DND-41 (cell line): ENCODE data around the gene PPP1R14C.

Experiments
- ATAC-seq: fragments of 200-7000 bp; cut with Tn5 transposase; 3 replicates; pipeline ENCODE4 v1.9.1; 2021; ENCODE audit warnings: low read depth; ENCODE audit not compliant: insufficient read depth
- DNase-seq: peaks from one replicate; pipeline ENCODE4 v3.0.0-alpha.2; 2020
- H2AFZ ChIP-seq: 2 replicates; pipeline ENCODE4 v1.6.0; 2012; ENCODE audit warnings: low read depth, low read length
- H3K27ac ChIP-seq: 2 replicates; pipeline ENCODE4 v1.5.1; 2012; ENCODE audit warnings: low read length, inconsistent platforms
- H3K27me3 ChIP-seq: fragments of 200-600 bp; sonication (generic); 2 replicates; pipeline ENCODE4 v1.6.0; 2012; ENCODE audit warnings: low read length, mild to moderate bottlenecking, inconsistent platforms; ENCODE audit not compliant: insufficient read depth, poor library complexity
- H3K36me3 ChIP-seq: 2 replicates; pipeline ENCODE4 v1.5.1; 2012; ENCODE audit warnings: low read length, inconsistent platforms; ENCODE audit not compliant: insufficient read depth
- H3K4me1 ChIP-seq: 2 replicates; pipeline ENCODE4 v1.5.1; 2012; ENCODE audit warnings: mild to moderate bottlenecking, low read length; ENCODE audit not compliant: insufficient read depth
- H3K4me2 ChIP-seq: 2 replicates; pipeline ENCODE4 v1.6.0; 2012; ENCODE audit warnings: mild to moderate bottlenecking, moderate library complexity, low read length, inconsistent platforms; ENCODE audit not compliant: insufficient read depth
- H3K4me3 ChIP-seq, 2 experiments: fragments of 200-600 bp in 1 of 2; shearing (Covaris generic) in 1 of 2; 2 replicates each; pipeline ENCODE4 v1.5.1; 2012 to 2016; ENCODE audit warnings: inconsistent platforms in 2 of 2, low read length in 2 of 2, mild to moderate bottlenecking in 2 of 2, low read depth in 1 of 2, moderate library complexity in 1 of 2
- H3K79me2 ChIP-seq: 2 replicates; pipeline ENCODE4 v1.6.0; 2012; ENCODE audit warnings: low read length, inconsistent platforms; ENCODE audit not compliant: insufficient read depth
- H3K9ac ChIP-seq: 2 replicates; pipeline ENCODE4 v1.6.0; 2012; ENCODE audit warnings: low read depth, mild to moderate bottlenecking, inconsistent platforms, low read length, moderate library complexity
- H3K9me3 ChIP-seq: 2 replicates; pipeline ENCODE4 v1.5.1; 2012; ENCODE audit warnings: low read length, moderate library complexity, mild to moderate bottlenecking, inconsistent platforms; ENCODE audit not compliant: insufficient read depth, severe bottlenecking
- H4K20me1 ChIP-seq: 2 replicates; pipeline ENCODE4 v1.6.0; 2012; ENCODE audit warnings: low read length; ENCODE audit not compliant: insufficient read depth
- EZH2 ChIP-seq: IDR thresholded peaks from 3 replicates; pipeline ENCODE4 v1.6.1; 2012; ENCODE audit warnings: borderline replicate concordance, low read depth, mild to moderate bottlenecking, moderate library complexity, low read length, inconsistent platforms; ENCODE audit not compliant: severe bottlenecking
- TF ChIP-seq, protein P1 (sequence below): IDR thresholded peaks from 2 replicates; pipeline ENCODE4 v1.5.1; 2012; ENCODE audit warnings: borderline replicate concordance, low read length, moderate library complexity, mild to moderate bottlenecking; ENCODE audit not compliant: poor library complexity, severe bottlenecking; ENCODE audit errors: extremely low read depth

Gene PPP1R14C

DNA sequence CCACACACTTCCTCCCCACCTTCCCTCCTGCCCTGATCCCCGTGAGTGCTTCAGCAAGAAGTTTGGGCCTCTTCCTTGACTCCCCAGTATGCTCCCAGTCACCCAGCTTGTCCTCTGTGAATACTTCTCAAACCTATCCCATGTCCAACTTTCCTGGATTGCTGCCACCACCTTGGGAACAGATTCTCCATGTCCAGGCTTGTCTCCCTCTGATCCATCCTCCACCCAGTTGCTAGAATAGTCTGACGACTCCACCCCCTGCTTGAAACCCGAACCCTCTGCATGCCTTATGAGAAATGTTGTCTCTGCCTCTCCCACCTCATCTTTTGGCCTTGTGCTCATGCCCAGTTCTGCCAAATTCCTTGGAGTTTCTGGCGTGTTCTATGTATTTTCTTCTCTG lies 108.0 kb downstream of the PPP1R14C start:
- Histone ChIP-seq H3K9me3 (no peaks in the 10 kb centered on the region), H3K4me1 (no peaks in the 10 kb centered on the region), H3K27me3 (peaks cover 6% of the 10 kb centered on the region), H3K79me2 (no peaks in the 10 kb centered on the region), H4K20me1 (no peaks in the 10 kb centered on the region), H3K9ac (no peak overlapping the region), H3K27ac (no peak overlapping the region), H3K36me3 (no peaks in the 10 kb centered on the region), H2AFZ (no peak overlapping the region), H3K4me2 (no peak overlapping the region), H3K4me3 (no peak overlapping the region)
- DNase-seq, result no peak
- TF ChIP-seq, protein P1, sequence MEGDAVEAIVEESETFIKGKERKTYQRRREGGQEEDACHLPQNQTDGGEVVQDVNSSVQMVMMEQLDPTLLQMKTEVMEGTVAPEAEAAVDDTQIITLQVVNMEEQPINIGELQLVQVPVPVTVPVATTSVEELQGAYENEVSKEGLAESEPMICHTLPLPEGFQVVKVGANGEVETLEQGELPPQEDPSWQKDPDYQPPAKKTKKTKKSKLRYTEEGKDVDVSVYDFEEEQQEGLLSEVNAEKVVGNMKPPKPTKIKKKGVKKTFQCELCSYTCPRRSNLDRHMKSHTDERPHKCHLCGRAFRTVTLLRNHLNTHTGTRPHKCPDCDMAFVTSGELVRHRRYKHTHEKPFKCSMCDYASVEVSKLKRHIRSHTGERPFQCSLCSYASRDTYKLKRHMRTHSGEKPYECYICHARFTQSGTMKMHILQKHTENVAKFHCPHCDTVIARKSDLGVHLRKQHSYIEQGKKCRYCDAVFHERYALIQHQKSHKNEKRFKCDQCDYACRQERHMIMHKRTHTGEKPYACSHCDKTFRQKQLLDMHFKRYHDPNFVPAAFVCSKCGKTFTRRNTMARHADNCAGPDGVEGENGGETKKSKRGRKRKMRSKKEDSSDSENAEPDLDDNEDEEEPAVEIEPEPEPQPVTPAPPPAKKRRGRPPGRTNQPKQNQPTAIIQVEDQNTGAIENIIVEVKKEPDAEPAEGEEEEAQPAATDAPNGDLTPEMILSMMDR, result no peak
- TF ChIP-seq EZH2, result no peak
- ATAC-seq, result no peak

DNA sequence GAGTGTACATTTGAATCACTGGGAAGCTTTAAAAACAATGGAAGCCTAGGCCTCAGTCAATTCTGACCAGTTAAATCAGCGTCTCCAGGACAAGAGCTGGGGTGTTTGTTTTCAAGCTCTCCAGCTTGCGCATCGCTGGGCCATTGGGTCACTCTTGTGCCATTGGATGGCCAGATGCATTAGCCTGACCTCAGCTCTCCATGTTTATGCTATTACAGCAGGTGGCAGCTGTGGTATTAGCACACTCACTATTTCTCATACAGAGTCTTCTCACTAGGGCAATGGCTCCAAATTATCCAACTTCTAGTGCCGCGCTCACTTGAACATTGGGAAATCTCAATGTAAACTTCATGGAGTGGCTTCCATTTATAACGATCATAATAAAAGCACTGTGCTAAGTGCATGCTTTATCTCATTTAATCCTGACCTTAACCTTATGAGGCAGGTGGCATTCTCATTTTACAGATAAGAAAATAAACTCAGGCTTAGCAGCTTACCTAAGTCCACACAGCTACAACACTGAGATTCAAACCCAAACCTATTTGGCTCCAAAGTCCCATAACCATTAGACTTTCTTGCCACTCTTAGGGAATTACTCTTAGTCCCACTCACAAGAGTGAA lies 108.8 kb downstream of the PPP1R14C start:
- peaks cover 15% of the 10 kb centered on the region for H3K27me3 ChIP-seq

DNA sequence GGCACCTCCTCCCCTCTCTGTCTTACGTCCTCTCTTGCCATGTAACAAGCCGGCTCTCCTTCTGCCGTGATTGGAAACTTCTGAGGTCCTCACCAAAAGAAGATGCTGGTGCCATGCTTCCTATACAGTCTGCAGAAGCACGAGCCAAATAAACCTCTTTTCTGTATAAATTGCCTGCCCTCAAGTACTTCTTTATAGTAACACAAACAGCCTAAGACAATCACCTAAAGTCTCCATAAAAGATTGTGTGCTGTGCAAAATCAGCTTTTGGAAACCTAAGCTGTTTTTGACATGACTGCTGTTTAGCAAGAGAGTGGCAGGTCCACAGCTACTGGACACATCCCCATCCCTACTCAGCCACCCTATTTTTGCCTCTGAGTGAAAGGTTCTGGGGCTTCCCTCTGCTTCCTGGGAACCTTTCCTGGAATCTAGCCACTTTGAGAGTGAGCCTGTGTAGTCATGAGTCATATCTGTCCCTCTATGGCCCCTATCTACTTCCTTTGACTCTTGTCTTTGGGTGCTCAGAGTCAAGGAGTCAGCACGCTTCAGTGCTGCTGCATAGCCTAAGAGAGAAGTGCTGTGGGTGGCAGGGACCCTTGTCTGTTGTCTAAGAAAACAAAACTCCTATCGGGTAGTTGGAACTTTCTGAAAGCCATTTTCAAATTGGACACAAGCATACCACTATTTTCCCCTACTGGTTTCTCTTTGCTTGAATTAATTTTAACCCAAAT lies 110.0 kb downstream of the PPP1R14C start:
- Histone ChIP-seq H4K20me1 (no peaks in the 10 kb centered on the region), H3K4me1 (no peaks in the 10 kb centered on the region)
- no peak for ATAC-seq

More for the DNA sequence above, 108.8 kb downstream of the PPP1R14C start:
- H4K20me1 ChIP-seq, result no peaks in the 10 kb centered on the region
- TF ChIP-seq, protein P1, result no peak
- no peak for TF ChIP-seq EZH2
- DNase-seq (no peak), ATAC-seq (no peak)
- H3K27ac ChIP-seq, result no peak overlapping the region
- no peak overlapping the region for H2AFZ ChIP-seq
- H3K4me2 ChIP-seq, result no peak overlapping the region
- H3K4me1 ChIP-seq, result no peaks in the 10 kb centered on the region
- no peaks in the 10 kb centered on the region for H3K79me2 ChIP-seq
- H3K9ac ChIP-seq, result no peak overlapping the region
- no peaks in the 10 kb centered on the region for H3K36me3 ChIP-seq
- no peaks in the 10 kb centered on the region for H3K9me3 ChIP-seq
- no peak overlapping the region for H3K4me3 ChIP-seq

More for the DNA sequence above, 110.0 kb downstream of the PPP1R14C start:
- Histone ChIP-seq H3K27ac (no peak overlapping the region), H3K4me3 (no peak overlapping the region), H3K4me2 (no peak overlapping the region), H3K9me3 (no peaks in the 10 kb centered on the region), H3K79me2 (no peaks in the 10 kb centered on the region), H3K27me3 (peaks cover 20% of the 10 kb centered on the region), H3K9ac (no peak overlapping the region), H3K36me3 (no peaks in the 10 kb centered on the region), H2AFZ (no peak overlapping the region)
- no peak for DNase-seq
- TF ChIP-seq EZH2, result no peak
- TF ChIP-seq, protein P1, result no peak
